ENCODE measurements around the gene ANO10.
"Not testable (repeated sequence)": the region's sequence is repeated elsewhere in the genome, so short reads cannot be mapped to it uniquely, and the experiment has no call there.

ANO10 gene

GRCh38 chr3:43515208-43515917, 106.4 kb downstream of the ANO10 start:
- DNase-seq: no peak

- no peak for DNase-seq
These were observed 108.9 kb downstream of the ANO10 start for GRCh38 chr3:43512754-43513404.

- DNase-seq: peak; percentile 25
These were observed 115.2 kb downstream of the ANO10 start for GRCh38 chr3:43506644-43507043.

- DNase-seq: no peak
These were observed 116.5 kb downstream of the ANO10 start for GRCh38 chr3:43505351-43505750.

- peak; percentile 73 for DNase-seq
These were observed 118.6 kb downstream of the ANO10 start for GRCh38 chr3:43503067-43503728.

- DNase-seq: peak; percentile 54
These were observed 122.6 kb downstream of the ANO10 start for GRCh38 chr3:43499256-43499655.

- no peak for DNase-seq
These were observed 123.9 kb downstream of the ANO10 start for GRCh38 chr3:43497905-43498365.

GRCh38 chr3:43497422-43497821, 124.4 kb downstream of the ANO10 start:
- no peak for DNase-seq

GRCh38 chr3:43496740-43497375, 125.0 kb downstream of the ANO10 start:
- no peak for DNase-seq

- not testable (repeated sequence) for DNase-seq
These were observed 128.9 kb downstream of the ANO10 start for GRCh38 chr3:43492932-43493331.

GRCh38 chr3:43491807-43492206, 130.0 kb downstream of the ANO10 start:
- DNase-seq: not testable (repeated sequence)

- no peak for DNase-seq
These were observed 131.1 kb downstream of the ANO10 start for GRCh38 chr3:43490640-43491185.

GRCh38 chr3:43489930-43490329, 131.9 kb downstream of the ANO10 start:
- peak; percentile 17 for DNase-seq

- no peak for DNase-seq
These were observed 135.9 kb downstream of the ANO10 start for GRCh38 chr3:43485931-43486330.

GRCh38 chr3:43484926-43485488, 136.8 kb downstream of the ANO10 start:
- DNase-seq: no peak

GRCh38 chr3:43481375-43481774, 140.4 kb downstream of the ANO10 start:
- no peak for DNase-seq

GRCh38 chr3:43478839-43479238, 143.0 kb downstream of the ANO10 start:
- not testable (repeated sequence) for DNase-seq

- DNase-seq: no peak
These were observed 143.6 kb downstream of the ANO10 start for GRCh38 chr3:43478118-43478785.

GRCh38 chr3:43477600-43477999, 144.2 kb downstream of the ANO10 start:
- DNase-seq: no peak

GRCh38 chr3:43473737-43474136, 148.1 kb downstream of the ANO10 start:
- no peak for DNase-seq

- no peak for DNase-seq
These were observed 148.6 kb downstream of the ANO10 start for GRCh38 chr3:43473244-43473643.

- peak; percentile 8 for DNase-seq
These were observed 153.7 kb downstream of the ANO10 start for GRCh38 chr3:43468133-43468532.

Data from hematopoietic multipotent progenitor cell treated with erythropoietin and hydrocortisone succinate and interleukin-3 and kit ligand, for 4 days (in vitro differentiated cells).